IPS-15b (cell line): ENCODE measurements around the gene GPX4.
"Not testable (repeated sequence)": the region's sequence is repeated elsewhere in the genome, so short reads cannot be mapped to it uniquely, and the experiment has no call there.

Experiments
- H3K27me3 ChIP-seq: one replicate; pipeline ENCODE4 v1.6.1; 2013; ENCODE audit warnings: low read length; ENCODE audit not compliant: control insufficient read depth, insufficient read depth
- H3K36me3 ChIP-seq: one replicate; pipeline ENCODE4 v1.6.1; 2013; ENCODE audit warnings: low read length; ENCODE audit not compliant: control insufficient read depth, insufficient read depth
- H3K4me1 ChIP-seq: one replicate; pipeline ENCODE4 v1.6.1; 2013; ENCODE audit warnings: mild to moderate bottlenecking, low read length; ENCODE audit not compliant: control insufficient read depth, insufficient read depth
- H3K4me3 ChIP-seq: one replicate; pipeline ENCODE4 v1.5.1; 2013; ENCODE audit warnings: low read depth, low read length
- H3K9ac ChIP-seq: one replicate; pipeline ENCODE4 v1.6.1; 2013; ENCODE audit warnings: low read depth, mild to moderate bottlenecking, low read length
- H3K9me3 ChIP-seq: one replicate; pipeline ENCODE4 v1.6.1; 2013; ENCODE audit warnings: mild to moderate bottlenecking, low read length; ENCODE audit not compliant: control insufficient read depth, insufficient read depth

The GPX4 gene

DNA sequence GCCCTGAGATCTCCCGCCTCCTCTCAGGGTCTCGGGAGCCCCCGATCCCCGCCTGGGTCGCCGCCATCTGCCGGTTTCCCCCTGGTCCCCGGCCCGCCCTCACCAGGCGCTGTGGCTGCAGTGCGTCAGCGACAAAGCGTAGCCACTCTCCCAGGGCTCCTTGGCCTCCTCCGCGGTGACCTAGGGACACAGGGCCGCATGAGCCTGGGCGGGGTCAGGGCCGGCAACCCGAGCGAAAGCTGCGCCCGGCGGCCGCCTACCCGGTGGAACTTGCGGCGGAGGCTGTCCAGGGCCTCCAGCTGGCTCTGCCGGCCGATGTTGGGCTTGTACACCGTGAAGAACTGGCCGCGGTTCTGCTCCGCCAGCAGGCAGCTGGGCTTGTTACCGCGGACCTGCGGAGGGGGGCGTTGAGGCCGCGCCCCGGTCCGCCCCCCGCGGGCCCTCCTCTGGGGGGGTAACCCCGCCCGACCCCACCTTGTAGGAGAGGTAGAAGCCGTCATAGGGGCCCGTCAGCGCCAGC is 5.3 kb downstream of the GPX4 start:
- no peaks in the 10 kb centered on the region for H3K27me3 ChIP-seq
- H3K36me3 ChIP-seq: peaks cover 60% of the 10 kb centered on the region
- no peak overlapping the region for H3K4me3 ChIP-seq
- H3K9me3 ChIP-seq: no peaks in the 10 kb centered on the region
- no peak overlapping the region for H3K9ac ChIP-seq
- no peaks in the 10 kb centered on the region for H3K4me1 ChIP-seq

DNA sequence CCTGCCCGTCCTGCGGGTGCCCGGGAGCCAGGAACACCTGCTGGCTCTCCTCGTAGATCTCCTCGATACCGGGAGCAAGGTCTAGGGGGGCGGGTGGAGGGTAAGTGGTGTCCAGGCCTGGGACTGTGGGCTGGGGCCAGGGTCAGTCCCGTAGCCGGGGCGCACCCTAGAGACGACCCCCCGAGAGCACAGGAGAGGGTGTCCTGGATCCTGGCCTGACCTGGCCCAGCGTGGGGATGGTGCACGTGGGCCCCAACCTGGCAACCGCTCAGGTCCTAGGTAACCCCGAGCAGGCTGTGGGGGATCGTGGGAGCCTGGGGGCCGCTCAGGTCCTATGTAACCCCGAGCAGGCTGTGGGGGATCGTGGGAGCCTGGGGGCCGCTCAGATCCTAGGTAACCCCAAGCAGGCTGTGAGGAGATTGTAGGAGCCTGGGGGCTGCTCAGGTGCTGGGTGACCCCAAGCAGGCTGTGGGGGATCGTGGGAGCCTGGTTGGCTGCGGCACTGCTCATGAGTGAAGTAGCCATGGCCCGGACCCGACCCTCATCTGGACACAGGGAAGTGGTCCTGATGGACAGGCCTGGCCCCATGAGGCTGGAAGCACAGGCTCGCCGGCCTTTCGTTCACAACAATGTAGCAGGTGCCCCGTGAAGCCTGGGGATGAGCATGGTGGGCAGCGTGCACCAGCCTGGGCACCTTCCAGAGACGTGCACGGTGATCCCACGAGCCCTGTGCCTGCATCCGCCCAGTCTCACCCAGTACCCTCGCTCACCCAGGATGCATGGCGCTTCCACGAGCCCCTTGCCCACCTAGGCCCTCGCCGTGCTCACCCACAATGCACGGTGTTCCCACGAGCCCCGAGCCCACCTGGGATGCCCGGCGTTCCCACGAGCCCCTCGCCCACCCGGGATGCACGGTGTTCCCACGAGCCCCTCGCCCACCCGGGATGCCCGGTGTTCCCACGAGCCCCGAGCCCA is 6.2 kb downstream of the GPX4 start:
- Histone ChIP-seq H3K27me3 (no peaks in the 10 kb centered on the region), H3K4me3 (no peak overlapping the region), H3K9me3 (no peaks in the 10 kb centered on the region), H3K4me1 (no peaks in the 10 kb centered on the region), H3K36me3 (peaks cover 60% of the 10 kb centered on the region), H3K9ac (no peak overlapping the region)

DNA sequence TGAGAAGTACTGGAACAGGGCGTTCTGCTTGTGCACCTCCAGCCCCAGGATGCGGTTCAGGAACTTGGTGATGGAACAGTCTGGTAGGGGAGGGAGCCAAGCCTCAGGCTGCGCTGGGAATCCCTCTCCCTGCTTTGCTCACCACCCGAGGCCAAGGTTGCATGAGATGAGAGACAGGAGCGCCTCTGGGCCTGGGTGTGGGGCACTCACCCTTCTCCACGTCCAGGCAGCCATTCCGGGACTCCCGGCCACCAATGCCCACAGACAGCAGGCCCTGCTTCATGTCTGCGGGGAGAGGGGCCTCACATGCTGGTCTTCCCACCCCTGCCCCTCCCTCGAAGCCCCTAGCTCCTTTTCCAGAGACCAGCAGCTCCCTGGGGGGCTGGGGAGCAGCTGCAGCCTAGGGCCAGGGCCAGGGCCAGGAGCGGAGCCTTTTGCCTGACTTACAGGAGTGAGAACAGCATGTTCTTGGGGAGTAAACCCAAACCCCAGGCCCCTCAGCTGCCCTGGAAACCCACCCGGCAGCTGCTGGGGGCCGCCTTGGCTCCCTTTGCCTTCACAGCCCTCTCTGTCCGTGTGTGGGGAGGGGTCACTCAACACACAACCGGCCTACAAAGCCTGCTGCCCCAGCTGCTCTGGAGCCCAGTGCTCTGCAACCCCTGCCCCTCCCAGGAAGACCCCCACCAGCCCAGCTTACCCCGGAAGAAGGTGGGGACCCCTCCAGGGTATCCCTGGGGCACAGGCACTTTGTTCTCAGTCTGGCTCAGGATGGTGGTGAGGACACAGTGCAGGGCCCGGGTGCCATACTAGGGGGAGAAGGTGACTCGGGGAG is 7.2 kb downstream of the GPX4 start:
- H3K9ac ChIP-seq: no peak overlapping the region
- H3K36me3 ChIP-seq: peaks cover 54% of the 10 kb centered on the region
- H3K4me3 ChIP-seq: no peak overlapping the region

DNA sequence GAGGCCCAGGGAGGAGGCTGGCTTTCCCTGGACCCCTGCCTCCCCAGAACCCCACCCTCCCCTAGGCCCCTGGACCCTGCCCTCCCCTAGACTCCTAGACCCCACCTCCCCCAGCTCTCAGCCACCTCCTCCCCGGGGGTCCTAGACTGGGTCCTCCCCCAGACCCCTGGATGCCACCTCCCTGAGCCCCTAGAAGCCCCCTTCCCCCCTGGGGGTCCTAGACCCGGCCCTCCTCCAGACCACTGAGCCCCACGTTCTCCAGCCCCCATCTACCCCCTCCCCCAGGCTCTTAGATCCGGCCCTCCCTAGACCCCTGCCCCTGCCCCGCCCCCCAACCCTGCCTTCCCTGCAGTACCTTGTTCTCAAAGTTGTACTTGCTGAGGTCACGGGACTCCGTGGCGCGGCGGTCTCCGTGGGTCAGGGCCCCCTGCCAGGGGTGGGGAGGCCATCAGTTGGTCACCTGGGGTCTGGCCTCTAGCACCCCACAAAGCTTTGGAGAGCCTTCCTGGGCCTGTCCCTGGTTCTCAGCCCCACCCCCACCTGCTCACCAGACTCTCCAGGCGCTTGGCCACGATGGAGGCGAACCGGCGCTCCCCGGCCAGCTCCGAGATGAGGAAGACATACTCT is 8.0 kb downstream of the GPX4 start:
- Histone ChIP-seq H3K36me3 (peaks cover 51% of the 10 kb centered on the region), H3K4me3 (no peak overlapping the region), H3K9ac (no peak overlapping the region), H3K27me3 (no peaks in the 10 kb centered on the region), H3K9me3 (no peaks in the 10 kb centered on the region), H3K4me1 (no peaks in the 10 kb centered on the region)

More for the DNA sequence above, 7.2 kb downstream of the GPX4 start:
- Histone ChIP-seq H3K27me3 (no peaks in the 10 kb centered on the region), H3K4me1 (no peaks in the 10 kb centered on the region), H3K9me3 (no peaks in the 10 kb centered on the region)

DNA sequence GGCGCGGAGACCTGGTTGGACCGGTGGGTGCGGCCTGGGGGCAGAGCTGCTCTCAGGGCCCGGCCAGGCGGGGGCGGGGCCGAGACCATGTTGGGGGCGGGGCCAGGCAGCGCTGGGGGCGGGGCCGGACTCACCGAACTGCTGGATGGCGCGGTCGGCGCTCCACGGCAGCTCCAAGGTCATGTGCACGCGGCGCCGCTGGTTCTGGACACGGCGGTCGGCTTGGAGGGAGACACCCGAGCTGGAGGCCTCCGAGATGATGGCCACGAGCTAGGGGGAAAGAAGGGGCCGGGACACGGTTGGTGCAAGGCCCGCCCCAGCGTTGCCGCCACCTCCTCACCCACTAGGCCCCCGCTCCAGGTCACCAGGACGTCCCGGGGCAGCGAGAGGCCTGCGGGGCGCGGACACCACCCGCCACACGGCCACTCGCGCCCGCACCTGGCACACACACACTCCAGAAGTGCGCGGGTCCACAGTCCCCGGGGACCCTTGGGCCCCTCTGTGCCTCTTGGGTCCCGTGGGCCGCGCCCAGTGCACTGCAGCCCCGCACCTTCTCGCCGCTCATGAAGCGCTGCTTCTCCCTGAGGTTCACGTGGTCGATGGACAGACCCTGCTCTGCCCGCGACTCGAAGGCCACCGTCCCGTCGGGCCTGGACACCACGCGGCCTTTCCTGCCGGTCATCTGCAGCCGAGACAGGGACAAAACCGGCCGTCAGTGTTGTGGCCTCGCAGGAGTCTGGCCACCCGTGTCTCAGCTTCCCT is 8.7 kb downstream of the GPX4 start:
- Histone ChIP-seq H3K36me3 (peaks cover 53% of the 10 kb centered on the region), H3K4me1 (no peaks in the 10 kb centered on the region), H3K9me3 (no peaks in the 10 kb centered on the region), H3K9ac (peak overlapping the region; percentile 54), H3K4me3 (no peak overlapping the region), H3K27me3 (no peaks in the 10 kb centered on the region)

DNA sequence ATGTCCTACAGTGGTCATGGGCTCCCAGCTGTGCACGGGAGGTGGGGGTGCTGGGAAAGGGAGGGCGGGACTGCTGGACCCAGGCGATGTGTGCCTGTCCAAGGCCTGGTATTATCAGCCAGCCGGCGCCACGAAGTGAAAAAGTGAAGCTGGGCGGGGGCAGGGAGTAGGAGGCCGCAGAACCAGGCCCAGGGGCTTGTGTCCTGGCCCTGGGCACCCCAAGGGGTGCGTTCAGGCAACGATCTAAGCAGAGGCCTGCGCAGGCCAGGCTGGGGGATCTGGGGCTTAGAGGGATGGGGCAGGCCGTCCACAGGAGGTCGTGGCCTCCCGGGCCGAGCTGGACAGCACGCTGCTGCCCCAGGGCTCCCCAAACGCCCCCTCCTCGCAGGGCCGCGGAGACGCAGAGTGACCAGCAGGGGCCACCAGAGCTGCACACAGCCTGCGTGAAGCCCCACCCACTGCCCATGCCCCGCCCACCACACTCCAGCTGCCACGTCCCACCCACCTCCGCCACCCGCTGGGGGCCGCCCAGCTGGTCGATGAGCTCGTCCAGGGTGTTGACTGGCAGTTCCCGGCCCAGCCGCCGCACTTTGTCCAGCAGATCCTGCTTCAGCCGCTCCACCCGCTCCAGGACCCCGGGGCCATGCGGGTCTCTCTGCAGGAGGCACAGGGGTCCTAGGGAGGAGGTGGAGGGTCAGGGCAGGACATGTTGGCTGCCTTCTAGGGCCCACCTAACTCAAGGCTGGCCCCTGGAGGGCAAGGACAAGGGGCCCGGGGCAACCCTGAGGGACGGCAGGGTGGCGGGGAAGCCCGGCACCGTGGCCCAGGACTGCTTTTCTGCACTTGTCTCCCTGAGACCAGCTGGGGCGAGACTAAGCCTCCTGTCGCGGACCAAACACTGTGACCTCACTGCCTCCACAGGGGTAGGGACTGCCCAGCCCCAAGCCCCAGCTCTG is 9.5 kb downstream of the GPX4 start:
- Histone ChIP-seq H3K4me3 (no peak overlapping the region), H3K27me3 (no peaks in the 10 kb centered on the region), H3K4me1 (no peaks in the 10 kb centered on the region), H3K9ac (no peak overlapping the region), H3K36me3 (peaks cover 53% of the 10 kb centered on the region), H3K9me3 (no peaks in the 10 kb centered on the region)

DNA sequence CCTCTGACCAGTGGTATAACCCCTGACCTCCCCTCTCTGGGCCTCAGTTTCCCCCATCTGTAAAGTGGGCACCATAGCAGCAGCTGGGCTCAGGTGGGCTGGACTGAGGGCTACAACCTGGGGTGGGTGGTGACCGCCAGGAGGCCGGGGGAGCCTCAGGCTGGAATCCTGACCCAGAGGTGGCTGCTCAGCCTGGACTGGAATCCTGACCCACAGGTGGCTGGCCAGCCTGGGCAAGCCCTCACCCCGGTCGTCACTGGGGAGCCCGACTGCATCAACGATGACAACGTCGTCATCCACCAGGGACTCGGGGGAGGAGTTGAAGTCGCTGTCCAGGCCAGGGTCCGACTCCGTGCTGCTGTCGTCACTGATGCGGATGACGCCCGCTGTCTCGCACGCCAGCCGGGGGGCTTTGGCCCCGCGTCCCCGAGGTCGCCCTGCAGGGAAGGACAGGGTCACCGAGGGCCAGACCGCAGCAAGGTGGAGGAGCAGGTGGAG is 10.2 kb downstream of the GPX4 start:
- Histone ChIP-seq H3K36me3 (peaks cover 53% of the 10 kb centered on the region), H3K27me3 (no peaks in the 10 kb centered on the region), H3K9ac (no peak overlapping the region), H3K4me3 (no peak overlapping the region), H3K9me3 (no peaks in the 10 kb centered on the region), H3K4me1 (no peaks in the 10 kb centered on the region)

DNA sequence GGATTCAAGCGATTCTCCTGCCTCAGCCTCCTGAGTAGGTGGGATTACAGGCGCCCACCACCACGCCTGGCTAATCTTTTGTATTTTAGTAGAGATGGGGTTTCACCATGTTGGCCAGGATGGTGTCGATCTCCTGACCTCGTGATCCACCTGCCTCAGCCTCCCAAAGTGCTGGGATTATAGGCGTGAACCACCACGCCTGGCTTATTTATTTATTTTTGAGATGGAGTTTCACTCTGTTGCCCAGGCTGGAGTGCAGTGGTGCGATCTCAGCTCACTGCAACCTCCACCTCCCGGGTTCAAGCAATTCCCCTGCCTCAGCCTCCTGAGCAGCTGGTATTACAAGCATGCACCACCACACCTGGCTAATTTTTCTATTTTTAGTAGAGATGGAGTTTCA is 10.9 kb downstream of the GPX4 start:
- not testable (repeated sequence) for H3K4me3 ChIP-seq, H3K4me1 ChIP-seq, H3K9ac ChIP-seq, H3K27me3 ChIP-seq, H3K9me3 ChIP-seq
- peaks cover 52% of the 10 kb centered on the region for H3K36me3 ChIP-seq

DNA sequence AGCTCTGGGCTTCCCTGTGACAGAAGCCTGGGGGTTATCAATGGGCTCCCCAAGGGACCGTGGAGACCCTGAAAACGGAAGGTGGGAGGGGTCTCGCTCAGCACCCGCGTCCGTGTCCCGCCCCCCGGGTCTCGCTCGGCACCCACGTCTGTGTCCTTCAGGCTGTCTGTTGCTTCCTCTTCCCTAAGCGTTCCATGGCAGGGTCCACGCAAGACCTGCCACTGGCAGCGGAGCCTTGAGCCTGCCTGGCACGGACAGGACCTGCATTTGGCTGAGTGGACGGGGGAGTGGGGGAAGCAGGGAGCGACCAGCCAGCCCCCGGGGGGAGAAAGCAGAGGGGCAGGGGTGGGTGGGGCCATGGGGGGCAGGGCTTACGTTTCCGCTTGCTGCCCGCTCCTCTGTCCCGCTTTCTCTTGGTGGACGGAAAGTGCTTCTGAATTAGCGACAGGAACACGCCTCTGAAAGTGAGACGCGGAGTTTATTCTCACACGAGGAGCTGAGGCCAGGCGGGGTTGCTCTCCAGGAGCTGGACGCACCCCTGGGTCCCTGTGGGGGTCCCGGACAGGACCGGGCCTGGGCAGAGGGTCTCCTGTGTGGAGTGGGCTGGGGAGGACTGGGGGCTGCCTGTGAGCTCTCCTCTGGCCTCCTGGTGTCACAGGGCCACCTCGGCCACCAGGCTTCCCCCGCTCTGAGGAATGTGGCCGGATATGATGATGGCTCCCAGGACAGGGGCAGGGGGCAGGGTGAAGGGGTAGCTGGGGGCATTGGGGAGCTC is 12.0 kb downstream of the GPX4 start:
- H3K36me3 ChIP-seq: peaks cover 45% of the 10 kb centered on the region

More for the DNA sequence above, 12.0 kb downstream of the GPX4 start:
- Histone ChIP-seq H3K4me3 (no peak overlapping the region), H3K4me1 (no peaks in the 10 kb centered on the region), H3K9me3 (no peaks in the 10 kb centered on the region), H3K9ac (no peak overlapping the region), H3K27me3 (no peaks in the 10 kb centered on the region)
